ENCODE measurements around the gene ALDH3A2.

- TF ChIP-seq EZH2 (IDR thresholded peaks at IDR 0.05; ENCODE audit: borderline replicate concordance) (no peak), CTCF (IDR thresholded peaks at IDR 0.05; ENCODE audit: poor library complexity) (no peak), EZH2phosphoT487 (IDR thresholded peaks at IDR 0.05; ENCODE audit: low read depth, severe bottlenecking, unreplicated experiment) (no peak)
These were observed 18.5 kb upstream of the ALDH3A2 start for GRCh38 chr17:19630035-19630434.

All from hepatocyte (in vitro differentiated cells).